ENCODE data around the gene ADAMTS20. TPM values are rescaled to one million over a fixed set of nuclear protein-coding genes. Genes with fewer than 3 reads are reported as not detected.

The ADAMTS20 gene
- total RNA-seq, 1 experiment from 2014 or later: 6.0 TPM

- CTCF ChIA-PET: no interaction called here
- H3K4me1 Mint-ChIP-seq: 0 out of 2 replicates have a peak, but pooled peaks cover 3% of the 10 kb centered on the region
These were observed 38.3 kb upstream of the ADAMTS20 start for GRCh38 chr12:43590307-43590706.

More at GRCh38 chr12:43590307-43590706, 38.3 kb upstream of the ADAMTS20 start:
- H3K36me3 Mint-ChIP-seq: no peaks in the 10 kb centered on the region
- no peak overlapping the region for H3K4me3 Mint-ChIP-seq
- ATAC-seq (no peak), DNase-seq (ENCODE audit: low spot score) (no peak)
- H3K27ac Mint-ChIP-seq: no peak overlapping the region
- H3K9me3 Mint-ChIP-seq: no peaks in the 10 kb centered on the region
- POLR2A ChIA-PET: no interaction called here
- no peaks in the 10 kb centered on the region for H3K27me3 Mint-ChIP-seq (ENCODE audit: low read depth)
- no peak for TF ChIP-seq ZNF281 (CRISPR knock-in tag; IDR thresholded peaks at IDR 0.05)
- TF ChIP-seq CREB1 (CRISPR knock-in tag; IDR thresholded peaks at IDR 0.05): no peak
- no peak for TF ChIP-seq OVOL2 (CRISPR knock-in tag; IDR thresholded peaks at IDR 0.05; ENCODE audit: borderline replicate concordance)
- no peak for TF ChIP-seq ERG (CRISPR knock-in tag; IDR thresholded peaks at IDR 0.05)
- no peak for TF ChIP-seq E2F5 (CRISPR knock-in tag; IDR thresholded peaks at IDR 0.05)
- TF ChIP-seq ZMAT4 (CRISPR knock-in tag; IDR thresholded peaks at IDR 0.05): no peak
- no peak for TF ChIP-seq GABPB1 (CRISPR knock-in tag; IDR thresholded peaks at IDR 0.05)
- TF ChIP-seq ZNF219 (CRISPR knock-in tag; IDR thresholded peaks at IDR 0.05; ENCODE audit: borderline replicate concordance): no peak
- TF ChIP-seq TCF7 (CRISPR knock-in tag; IDR thresholded peaks at IDR 0.05; ENCODE audit: low read depth): no peak
- no peak for TF ChIP-seq FOXP1 (CRISPR knock-in tag; IDR thresholded peaks at IDR 0.05; ENCODE audit: borderline replicate concordance)
- no peak for TF ChIP-seq ARID4B (CRISPR knock-in tag; IDR thresholded peaks at IDR 0.05; ENCODE audit: borderline replicate concordance)
- TF ChIP-seq CREM (CRISPR knock-in tag; IDR thresholded peaks at IDR 0.05): no peak
- no peak for TF ChIP-seq CTCF (IDR thresholded peaks at IDR 0.05)
- no peak for TF ChIP-seq MAX (CRISPR knock-in tag; IDR thresholded peaks at IDR 0.05)

Measured in WTC11 (cell line).